HCT116 (cell line): ENCODE data around the gene DYNLRB2. TPM values are rescaled to one million over a fixed set of nuclear protein-coding genes. Genes with fewer than 3 reads are reported as not detected.

Experiments
- ATAC-seq: fragments of 200-7000 bp; cut with Tn5 transposase; 2 replicates; pipeline ENCODE4 v1.9.1; 2020; ENCODE audit warnings: mild to moderate bottlenecking, moderate library complexity
- BruUV-seq: library from RNA; stranded (reverse); fragments of 400-500 nt; replicated peaks from 2 replicates; lab custom pipeline; 2021; lab: Mats Ljungman, UMichigan
- CTCF ChIA-PET: fragments of 300-600 bp; sonication (Branson Sonifier 250); formaldehyde crosslinking; loops from one replicate; lab custom pipeline; 2021; ENCODE audit warnings: antibody characterized with exemption; lab: Charles Lee
- POLR2A ChIA-PET: fragments of 300-600, 350-600 bp; sonication (Branson Sonifier 250); formaldehyde crosslinking; loops from one replicate; lab custom pipeline; 2021; ENCODE audit warnings: antibody characterized with exemption; lab: Charles Lee
- RAD21 ChIA-PET, 2 experiments: fragments of 300-600 bp; sonication (Branson Sonifier 250); formaldehyde crosslinking; loops; one replicate each; lab custom pipeline; 2023; ENCODE audit warnings: low total read pairs in 2 of 2; ENCODE audit not compliant: uncharacterized antibody in 2 of 2, unreplicated experiment in 2 of 2, low non-redundant PET in 1 of 2; lab: Charles Lee
- DNase-seq: peaks from one replicate; pipeline ENCODE4 v3.0.0-alpha.2; 2010; ENCODE audit warnings: low read depth, low spot score
- H2AFZ ChIP-seq: fragments of 200-600 bp; shearing (Covaris generic), sonication (generic); 2 replicates; pipeline ENCODE4 v1.6.1; 2017; ENCODE audit warnings: low read depth, mixed run types, mixed read lengths, antibody characterized with exemption, low read length; ENCODE audit not compliant: poor library complexity, severe bottlenecking
- H3K27ac ChIP-seq: 2 replicates; pipeline ENCODE4 v1.5.1; 2012; ENCODE audit warnings: low read depth, low read length
- H3K27me3 ChIP-seq: fragments of 200-600 bp; sonication (generic); 2 replicates; pipeline ENCODE4 v1.6.1; 2016; ENCODE audit warnings: mixed run types, low read length, mixed read lengths; ENCODE audit not compliant: insufficient read depth
- H3K36me3 ChIP-seq, 2 experiments: fragments of 200-500 bp in 1 of 2; fragments of 200-600 bp in 1 of 2; sonication (Bioruptor generic) in 1 of 2; sonication (generic) in 1 of 2; 2 replicates each; pipeline versions ENCODE4 v1.5.1 to v1.6.1; 2014 to 2016; ENCODE audit warnings: low read length in 2 of 2, inconsistent platforms in 1 of 2, mixed read lengths in 1 of 2, mixed run types in 1 of 2; ENCODE audit not compliant: insufficient read depth in 2 of 2, control insufficient read depth in 1 of 2
- H3K4me1 ChIP-seq, 2 experiments: fragments of 200-600 bp in 1 of 2; sonication (generic) in 1 of 2; 2 replicates each; pipeline versions ENCODE4 v1.5.1 to v1.6.1; 2012 to 2017; ENCODE audit warnings: low read length in 2 of 2, inconsistent platforms in 1 of 2, mild to moderate bottlenecking in 1 of 2, mixed read lengths in 1 of 2, mixed run types in 1 of 2, moderate library complexity in 1 of 2; ENCODE audit not compliant: insufficient read depth in 2 of 2, control insufficient read depth in 1 of 2
- H3K4me2 ChIP-seq: fragments of 200-600 bp; sonication (generic); 2 replicates; pipeline ENCODE4 v1.6.1; 2017; ENCODE audit warnings: mixed run types, low read length, mixed read lengths
- H3K4me3 ChIP-seq, 2 experiments: fragments of 200-600 bp in 1 of 2; sonication (generic) in 1 of 2; replicated peaks in 1 of 2; 2 replicates each; pipeline ENCODE4 v1.5.1; 2011 to 2016; ENCODE audit warnings: low read length in 2 of 2, control low read depth in 1 of 2, low read depth in 1 of 2, mild to moderate bottlenecking in 1 of 2, mixed read lengths in 1 of 2, mixed run types in 1 of 2
- H3K79me2 ChIP-seq: fragments of 200-600 bp; sonication (generic); 2 replicates; pipeline ENCODE4 v1.6.1; 2017; ENCODE audit warnings: mild to moderate bottlenecking, mixed run types, low read length, moderate library complexity, mixed read lengths; ENCODE audit not compliant: insufficient read depth
- H3K9ac ChIP-seq: fragments of 200-600 bp; sonication (generic); 2 replicates; pipeline ENCODE4 v1.6.1; 2016; ENCODE audit warnings: low read length, mixed read lengths
- H3K9me2 ChIP-seq: fragments of 200-600 bp; sonication (generic), shearing (Covaris generic); 2 replicates; pipeline ENCODE4 v1.6.1; 2017; ENCODE audit warnings: mixed run types, mild to moderate bottlenecking, moderate library complexity; ENCODE audit not compliant: insufficient read depth
- H3K9me3 ChIP-seq, 2 experiments: fragments of 200-500 bp in 1 of 2; fragments of 200-600 bp in 1 of 2; sonication (Bioruptor generic) in 1 of 2; sonication (generic) in 1 of 2; 2 replicates each; pipeline ENCODE4 v1.6.1; 2014 to 2017; ENCODE audit warnings: low read length in 2 of 2, mixed read lengths in 2 of 2, inconsistent platforms in 1 of 2, low read depth in 1 of 2, mild to moderate bottlenecking in 1 of 2, mixed run types in 1 of 2, moderate library complexity in 1 of 2; ENCODE audit not compliant: control insufficient read depth in 1 of 2, insufficient read depth in 1 of 2
- H4K20me1 ChIP-seq: fragments of 200-600 bp; sonication (generic), shearing (Covaris generic); 2 replicates; pipeline ENCODE4 v1.6.1; 2017; ENCODE audit warnings: mixed run types, mild to moderate bottlenecking, moderate library complexity; ENCODE audit not compliant: insufficient read depth
- ATF3 ChIP-seq: IDR thresholded peaks from 2 replicates; pipeline ENCODE4 v1.6.1; 2012
- JUND ChIP-seq: IDR thresholded peaks from 2 replicates; pipeline ENCODE4 v1.6.1; 2012
- REST ChIP-seq: IDR thresholded peaks from 2 replicates; pipeline ENCODE4 v1.6.1; 2012; ENCODE audit warnings: low read depth
- ZBTB33 ChIP-seq: IDR thresholded peaks from 2 replicates; pipeline ENCODE4 v1.6.1; 2011; ENCODE audit warnings: mild to moderate bottlenecking, low read length, moderate library complexity; ENCODE audit not compliant: insufficient replicate concordance; ENCODE audit errors: extremely low read depth
- intact Hi-C: fragments of 100-400 bp; cut with micrococcal nuclease; formaldehyde crosslinking; loops from 2 replicates; pipeline ENCODE4 v1.10.0; 2022
- total RNA-seq: library from RNA; stranded (reverse); gene quantifications from one replicate; pipeline ENCODE4 v1.2.1, GENCODE V29; 2021; ENCODE audit not compliant: unreplicated experiment

Gene DYNLRB2
- total RNA-seq, 1 experiment from 2014 or later: not detected

- no TSS peak for BruUV-seq
- DNase-seq (no peak), ATAC-seq (no peak)
- no peak overlapping the region for H3K27ac ChIP-seq
- intact Hi-C loops: no loop called here
- no peaks in the 10 kb centered on the region for H3K36me3 ChIP-seq
- H4K20me1 ChIP-seq: no peaks in the 10 kb centered on the region
- H3K79me2 ChIP-seq: no peaks in the 10 kb centered on the region
- no peaks in the 10 kb centered on the region; a peak in 2 of 4 replicates for H3K9me3 ChIP-seq
- no peak overlapping the region for H2AFZ ChIP-seq
- RAD21 ChIA-PET: no interaction called here
- H3K4me1 ChIP-seq: no peaks in the 10 kb centered on the region
- H3K9me2 ChIP-seq: no peaks in the 10 kb centered on the region
- POLR2A ChIA-PET: no interaction called here
- no peak overlapping the region for H3K9ac ChIP-seq
- H3K4me2 ChIP-seq: no peak overlapping the region
- H3K4me3 ChIP-seq: no peak overlapping the region
- H3K27me3 ChIP-seq: peaks cover 7% of the 10 kb centered on the region; the same call in 1 of the 2 replicates
- CTCF ChIA-PET: no interaction called here
- TF ChIP-seq ATF3 (no peak), REST (no peak), JUND (no peak), ZBTB33 (no peak)
Observed at GRCh38 chr16:80564394-80564793, 23.6 kb downstream of the DYNLRB2 start.
